T47D (cell line): ENCODE measurements around the gene CLDN4.

Source experiments
- DNase-seq, 2 experiments: peaks; one replicate each; pipeline versions ENCODE4 v3.0.0 to v3.0.0-alpha.2; 2011 to 2012; ENCODE audit warnings: low read depth in 1 of 2, low spot score in 1 of 2
- JUND ChIP-seq: IDR thresholded peaks from 2 replicates; pipeline ENCODE4 v1.6.1; 2012; ENCODE audit warnings: low read depth
- in situ Hi-C: cut with HindIII; loops from 2 replicates; pipeline ENCODE4 v1.10.0; 2016; ENCODE audit warnings: low sequenced_read_pairs, low pct_unique_long_range_greater_than_20kb

Gene CLDN4

GRCh38 chr7:73858807-73859206, 28.0 kb downstream of the CLDN4 start:
- no peak for DNase-seq
- TF ChIP-seq JUND, result no peak
- in situ Hi-C loops, result no loop called here

GRCh38 chr7:73860859-73861258, 30.1 kb downstream of the CLDN4 start, which contains the start of gene TMEM270:
TMEM270 (plus strand) TSS chr7:73861159; CDS start chr7:73861195, 36 bp downstream.
- DNase-seq, result no peak
- in situ Hi-C loops, result no loop called here
- TF ChIP-seq JUND, result no peak

GRCh38 chr7:73861305-73861704, 30.5 kb downstream of the CLDN4 start:
- TF ChIP-seq JUND, result no peak
- DNase-seq, result no peak
- in situ Hi-C loops, result no loop called here

GRCh38 chr7:73864981-73865711, 34.4 kb downstream of the CLDN4 start:
- TF ChIP-seq JUND, result no peak
- in situ Hi-C loops, result no loop called here

GRCh38 chr7:73865738-73866445, 35.1 kb downstream of the CLDN4 start:
- in situ Hi-C loops, result no loop called here
- no peak for TF ChIP-seq JUND
- peak; percentile 61 to 83 for DNase-seq

More at GRCh38 chr7:73864981-73865711, 34.4 kb downstream of the CLDN4 start:
- DNase-seq, result no peak

GRCh38 chr7:73866446-73866767, 35.6 kb downstream of the CLDN4 start:
- DNase-seq, result no peak
- in situ Hi-C loops, result no loop called here
- no peak for TF ChIP-seq JUND

- in situ Hi-C loops, result no loop called here
- no peak for TF ChIP-seq JUND
- no peak for DNase-seq
Observed at GRCh38 chr7:73869011-73869798, 38.4 kb downstream of the CLDN4 start.

- TF ChIP-seq JUND, result no peak
- no peak for DNase-seq
- in situ Hi-C loops, result no loop called here
Observed at GRCh38 chr7:73870041-73870492, 39.3 kb downstream of the CLDN4 start.

- DNase-seq, result no peak
- TF ChIP-seq JUND, result no peak
- in situ Hi-C loops, result no loop called here
Observed at GRCh38 chr7:73871163-73872011, 40.6 kb downstream of the CLDN4 start.

- no peak for DNase-seq
- TF ChIP-seq JUND, result no peak
- in situ Hi-C loops, result no loop called here
Observed at GRCh38 chr7:73872056-73872908, 41.5 kb downstream of the CLDN4 start.

GRCh38 chr7:73876361-73876760, 45.6 kb downstream of the CLDN4 start:
- in situ Hi-C loops, result no loop called here

More at GRCh38 chr7:73876361-73876760, 45.6 kb downstream of the CLDN4 start:
- TF ChIP-seq JUND, result no peak
- DNase-seq, result no peak
